B cell (primary cell): ENCODE data around the gene TRMT11.

Source experiments
- EZH2 ChIP-seq: IDR thresholded peaks from 2 replicates; pipeline ENCODE4 v1.6.1; 2012; ENCODE audit warnings: borderline replicate concordance, low read depth, mild to moderate bottlenecking, moderate library complexity, low read length; ENCODE audit not compliant: insufficient read depth, poor library complexity, severe bottlenecking
- TF ChIP-seq, protein P1 (sequence below): fragments of 200-600 bp; IDR thresholded peaks from one replicate; pipeline ENCODE4 v1.8.0; 2022; ENCODE audit warnings: antibody characterized with exemption, mild to moderate bottlenecking

DNA sequence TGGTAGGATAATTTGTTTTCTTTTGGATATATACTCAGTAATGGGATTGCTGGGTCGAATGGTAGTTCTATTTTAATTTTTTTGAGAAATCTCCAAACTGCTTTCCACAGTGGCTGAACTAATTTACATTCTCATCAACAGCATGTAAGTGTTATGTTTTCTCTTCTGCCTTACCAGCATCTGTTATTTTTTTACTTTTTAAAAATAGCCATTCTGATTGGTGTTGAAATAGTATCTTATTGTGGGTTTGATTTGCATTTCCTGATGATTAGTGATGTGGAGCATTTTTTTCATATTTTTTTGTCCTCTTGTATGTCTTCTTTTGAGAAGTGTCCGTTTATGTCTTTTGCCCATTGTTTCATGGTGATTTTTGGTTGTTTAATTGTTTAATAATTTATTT lies 17.8 kb upstream of the TRMT11 start:
- TF ChIP-seq, protein P1, sequence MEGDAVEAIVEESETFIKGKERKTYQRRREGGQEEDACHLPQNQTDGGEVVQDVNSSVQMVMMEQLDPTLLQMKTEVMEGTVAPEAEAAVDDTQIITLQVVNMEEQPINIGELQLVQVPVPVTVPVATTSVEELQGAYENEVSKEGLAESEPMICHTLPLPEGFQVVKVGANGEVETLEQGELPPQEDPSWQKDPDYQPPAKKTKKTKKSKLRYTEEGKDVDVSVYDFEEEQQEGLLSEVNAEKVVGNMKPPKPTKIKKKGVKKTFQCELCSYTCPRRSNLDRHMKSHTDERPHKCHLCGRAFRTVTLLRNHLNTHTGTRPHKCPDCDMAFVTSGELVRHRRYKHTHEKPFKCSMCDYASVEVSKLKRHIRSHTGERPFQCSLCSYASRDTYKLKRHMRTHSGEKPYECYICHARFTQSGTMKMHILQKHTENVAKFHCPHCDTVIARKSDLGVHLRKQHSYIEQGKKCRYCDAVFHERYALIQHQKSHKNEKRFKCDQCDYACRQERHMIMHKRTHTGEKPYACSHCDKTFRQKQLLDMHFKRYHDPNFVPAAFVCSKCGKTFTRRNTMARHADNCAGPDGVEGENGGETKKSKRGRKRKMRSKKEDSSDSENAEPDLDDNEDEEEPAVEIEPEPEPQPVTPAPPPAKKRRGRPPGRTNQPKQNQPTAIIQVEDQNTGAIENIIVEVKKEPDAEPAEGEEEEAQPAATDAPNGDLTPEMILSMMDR = no peak
- TF ChIP-seq EZH2 = no peak
